ENCODE results near the gene ZPLD1.

The ZPLD1 gene

GRCh38 chr3:102514241-102514640 is 79.4 kb downstream of the ZPLD1 start:
- no peaks in the 10 kb centered on the region for H3K9me3 ChIP-seq (ENCODE audit: severe bottlenecking)
- H3K36me3 ChIP-seq (ENCODE audit: low read depth): no peaks in the 10 kb centered on the region
- no peaks in the 10 kb centered on the region for H3K27me3 ChIP-seq (ENCODE audit: insufficient read depth, poor library complexity, severe bottlenecking)
- no peak overlapping the region for H3K27ac ChIP-seq (ENCODE audit: poor library complexity, severe bottlenecking)
- H3K4me1 ChIP-seq (ENCODE audit: insufficient read depth, poor library complexity, severe bottlenecking): peaks cover 19% of the 10 kb centered on the region
- DNase-seq (ENCODE audit: low spot score): no peak
- no peak for ATAC-seq (ENCODE audit: low read depth)
- no peak overlapping the region for H3K4me3 ChIP-seq (ENCODE audit: severe bottlenecking)
- TF ChIP-seq CTCF (IDR thresholded peaks at IDR 0.05; ENCODE audit: poor library complexity, severe bottlenecking): no peak

- ATAC-seq (ENCODE audit: low read depth) (no peak), DNase-seq (ENCODE audit: low spot score) (no peak)
- Histone ChIP-seq H3K4me1 (ENCODE audit: insufficient read depth, poor library complexity, severe bottlenecking) (no peaks in the 10 kb centered on the region), H3K4me3 (ENCODE audit: severe bottlenecking) (no peak overlapping the region), H3K9me3 (ENCODE audit: severe bottlenecking) (no peaks in the 10 kb centered on the region), H3K27me3 (ENCODE audit: insufficient read depth, poor library complexity, severe bottlenecking) (no peaks in the 10 kb centered on the region), H3K27ac (ENCODE audit: poor library complexity, severe bottlenecking) (no peak overlapping the region), H3K36me3 (ENCODE audit: low read depth) (no peaks in the 10 kb centered on the region)
- TF ChIP-seq CTCF (IDR thresholded peaks at IDR 0.05; ENCODE audit: poor library complexity, severe bottlenecking): no peak
Measured at GRCh38 chr3:102521246-102521645, 86.4 kb downstream of the ZPLD1 start.

- TF ChIP-seq CTCF (IDR thresholded peaks at IDR 0.05; ENCODE audit: poor library complexity, severe bottlenecking): no peak
- Histone ChIP-seq H3K36me3 (ENCODE audit: low read depth) (no peaks in the 10 kb centered on the region), H3K27me3 (ENCODE audit: insufficient read depth, poor library complexity, severe bottlenecking) (no peaks in the 10 kb centered on the region), H3K9me3 (ENCODE audit: severe bottlenecking) (no peaks in the 10 kb centered on the region), H3K4me3 (ENCODE audit: severe bottlenecking) (no peak overlapping the region), H3K4me1 (ENCODE audit: insufficient read depth, poor library complexity, severe bottlenecking) (peaks cover 5% of the 10 kb centered on the region), H3K27ac (ENCODE audit: poor library complexity, severe bottlenecking) (no peak overlapping the region)
- DNase-seq (ENCODE audit: low spot score) (no peak), ATAC-seq (ENCODE audit: low read depth) (no peak)
Measured at GRCh38 chr3:102525624-102526023, 90.8 kb downstream of the ZPLD1 start.

- no peak for DNase-seq (ENCODE audit: low spot score)
- ATAC-seq (ENCODE audit: low read depth): no peak
- H3K9me3 ChIP-seq (ENCODE audit: severe bottlenecking): no peaks in the 10 kb centered on the region
- no peak overlapping the region for H3K4me3 ChIP-seq (ENCODE audit: severe bottlenecking)
- no peak overlapping the region for H3K27ac ChIP-seq (ENCODE audit: poor library complexity, severe bottlenecking)
- H3K27me3 ChIP-seq (ENCODE audit: insufficient read depth, poor library complexity, severe bottlenecking): no peaks in the 10 kb centered on the region
- no peaks in the 10 kb centered on the region for H3K36me3 ChIP-seq (ENCODE audit: low read depth)
- H3K4me1 ChIP-seq (ENCODE audit: insufficient read depth, poor library complexity, severe bottlenecking): peaks cover 12% of the 10 kb centered on the region
- TF ChIP-seq CTCF (IDR thresholded peaks at IDR 0.05; ENCODE audit: poor library complexity, severe bottlenecking): no peak
Measured at GRCh38 chr3:102526865-102527264, 92.0 kb downstream of the ZPLD1 start.

GRCh38 chr3:102528727-102529126 is 93.9 kb downstream of the ZPLD1 start:
- H3K9me3 ChIP-seq (ENCODE audit: severe bottlenecking): no peaks in the 10 kb centered on the region
- no peak for TF ChIP-seq CTCF (IDR thresholded peaks at IDR 0.05; ENCODE audit: poor library complexity, severe bottlenecking)
- H3K4me3 ChIP-seq (ENCODE audit: severe bottlenecking): no peak overlapping the region
- H3K27me3 ChIP-seq (ENCODE audit: insufficient read depth, poor library complexity, severe bottlenecking): no peaks in the 10 kb centered on the region
- H3K27ac ChIP-seq (ENCODE audit: poor library complexity, severe bottlenecking): no peak overlapping the region
- no peak for DNase-seq (ENCODE audit: low spot score)
- ATAC-seq (ENCODE audit: low read depth): no peak
- H3K36me3 ChIP-seq (ENCODE audit: low read depth): no peaks in the 10 kb centered on the region
- peaks cover 12% of the 10 kb centered on the region for H3K4me1 ChIP-seq (ENCODE audit: insufficient read depth, poor library complexity, severe bottlenecking)

Data from RWPE2 (cell line).